ENCODE results near the gene TOMM22.

The TOMM22 gene

GRCh38 chr22:38734421-38735100 is 52.8 kb downstream of the TOMM22 start:
- TF ChIP-seq GLIS3 (CRISPR knock-in tag; IDR thresholded peaks at IDR 0.05) (no peak), ZNF8 (CRISPR knock-in tag; IDR thresholded peaks at IDR 0.05) (no peak), ISL1 (CRISPR knock-in tag; IDR thresholded peaks at IDR 0.05) (no peak), ESRRG (CRISPR knock-in tag; IDR thresholded peaks at IDR 0.05) (no peak), PPARA (CRISPR knock-in tag; IDR thresholded peaks at IDR 0.05; ENCODE audit: borderline replicate concordance) (no peak), OSR1 (CRISPR knock-in tag; IDR thresholded peaks at IDR 0.05) (no peak), SNAI2 (CRISPR knock-in tag; IDR thresholded peaks at IDR 0.05) (no peak), TCF4 (CRISPR knock-in tag; IDR thresholded peaks at IDR 0.05; ENCODE audit: borderline replicate concordance) (no peak), ZFP3 (CRISPR knock-in tag; IDR thresholded peaks at IDR 0.05) (no peak)
- TF ChIP-seq, protein P1, sequence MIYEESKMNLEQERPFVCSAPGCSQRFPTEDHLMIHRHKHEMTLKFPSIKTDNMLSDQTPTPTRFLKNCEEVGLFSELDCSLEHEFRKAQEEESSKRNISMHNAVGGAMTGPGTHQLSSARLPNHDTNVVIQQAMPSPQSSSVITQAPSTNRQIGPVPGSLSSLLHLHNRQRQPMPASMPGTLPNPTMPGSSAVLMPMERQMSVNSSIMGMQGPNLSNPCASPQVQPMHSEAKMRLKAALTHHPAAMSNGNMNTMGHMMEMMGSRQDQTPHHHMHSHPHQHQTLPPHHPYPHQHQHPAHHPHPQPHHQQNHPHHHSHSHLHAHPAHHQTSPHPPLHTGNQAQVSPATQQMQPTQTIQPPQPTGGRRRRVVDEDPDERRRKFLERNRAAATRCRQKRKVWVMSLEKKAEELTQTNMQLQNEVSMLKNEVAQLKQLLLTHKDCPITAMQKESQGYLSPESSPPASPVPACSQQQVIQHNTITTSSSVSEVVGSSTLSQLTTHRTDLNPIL (CRISPR knock-in tag; IDR thresholded peaks at IDR 0.05; ENCODE audit: low read depth) = no peak
- ATAC-seq = no peak

Data from SK-N-SH treated with all-trans-retinoic acid at 6 μM for 48 hours (cell line).